DND-41 (cell line): ENCODE measurements around the gene KRTAP2-4.
"Not testable (repeated sequence)": the region's sequence is repeated elsewhere in the genome, so short reads cannot be mapped to it uniquely, and the experiment has no call there.

Source experiments
- ATAC-seq: fragments of 200-7000 bp; cut with Tn5 transposase; 3 replicates; pipeline ENCODE4 v1.9.1; 2021; ENCODE audit warnings: low read depth; ENCODE audit not compliant: insufficient read depth
- DNase-seq: peaks from one replicate; pipeline ENCODE4 v3.0.0-alpha.2; 2020
- H2AFZ ChIP-seq: 2 replicates; pipeline ENCODE4 v1.6.0; 2012; ENCODE audit warnings: low read depth, low read length
- H3K27ac ChIP-seq: 2 replicates; pipeline ENCODE4 v1.5.1; 2012; ENCODE audit warnings: low read length, inconsistent platforms
- H3K27me3 ChIP-seq: fragments of 200-600 bp; sonication (generic); 2 replicates; pipeline ENCODE4 v1.6.0; 2012; ENCODE audit warnings: low read length, mild to moderate bottlenecking, inconsistent platforms; ENCODE audit not compliant: insufficient read depth, poor library complexity
- H3K36me3 ChIP-seq: 2 replicates; pipeline ENCODE4 v1.5.1; 2012; ENCODE audit warnings: low read length, inconsistent platforms; ENCODE audit not compliant: insufficient read depth
- H3K4me1 ChIP-seq: 2 replicates; pipeline ENCODE4 v1.5.1; 2012; ENCODE audit warnings: mild to moderate bottlenecking, low read length; ENCODE audit not compliant: insufficient read depth
- H3K4me2 ChIP-seq: 2 replicates; pipeline ENCODE4 v1.6.0; 2012; ENCODE audit warnings: mild to moderate bottlenecking, moderate library complexity, low read length, inconsistent platforms; ENCODE audit not compliant: insufficient read depth
- H3K4me3 ChIP-seq, 2 experiments: fragments of 200-600 bp in 1 of 2; shearing (Covaris generic) in 1 of 2; 2 replicates each; pipeline ENCODE4 v1.5.1; 2012 to 2016; ENCODE audit warnings: inconsistent platforms in 2 of 2, low read length in 2 of 2, mild to moderate bottlenecking in 2 of 2, low read depth in 1 of 2, moderate library complexity in 1 of 2
- H3K79me2 ChIP-seq: 2 replicates; pipeline ENCODE4 v1.6.0; 2012; ENCODE audit warnings: low read length, inconsistent platforms; ENCODE audit not compliant: insufficient read depth
- H3K9ac ChIP-seq: 2 replicates; pipeline ENCODE4 v1.6.0; 2012; ENCODE audit warnings: low read depth, mild to moderate bottlenecking, inconsistent platforms, low read length, moderate library complexity
- H3K9me3 ChIP-seq: 2 replicates; pipeline ENCODE4 v1.5.1; 2012; ENCODE audit warnings: low read length, moderate library complexity, mild to moderate bottlenecking, inconsistent platforms; ENCODE audit not compliant: insufficient read depth, severe bottlenecking
- H4K20me1 ChIP-seq: 2 replicates; pipeline ENCODE4 v1.6.0; 2012; ENCODE audit warnings: low read length; ENCODE audit not compliant: insufficient read depth
- CTCF ChIP-seq: IDR thresholded peaks from 2 replicates; pipeline ENCODE4 v1.5.1; 2012; ENCODE audit warnings: borderline replicate concordance, low read length, moderate library complexity, mild to moderate bottlenecking; ENCODE audit not compliant: poor library complexity, severe bottlenecking; ENCODE audit errors: extremely low read depth
- EZH2 ChIP-seq: IDR thresholded peaks from 3 replicates; pipeline ENCODE4 v1.6.1; 2012; ENCODE audit warnings: borderline replicate concordance, low read depth, mild to moderate bottlenecking, moderate library complexity, low read length, inconsistent platforms; ENCODE audit not compliant: severe bottlenecking

The KRTAP2-4 gene

GRCh38 chr17:41058741-41059140 is 6.9 kb downstream of the KRTAP2-4 start:
- TF ChIP-seq EZH2 (no peak), CTCF (no peak)
- no peaks in the 10 kb centered on the region for H3K4me1 ChIP-seq
- H3K9me3 ChIP-seq = no peaks in the 10 kb centered on the region
- H3K4me3 ChIP-seq = no peak overlapping the region
- ATAC-seq (no peak), DNase-seq (no peak)
- no peak overlapping the region for H3K4me2 ChIP-seq
- H2AFZ ChIP-seq = no peak overlapping the region
- H3K36me3 ChIP-seq = no peaks in the 10 kb centered on the region
- H3K79me2 ChIP-seq = no peaks in the 10 kb centered on the region
- no peak overlapping the region for H3K9ac ChIP-seq
- H3K27ac ChIP-seq = no peak overlapping the region
- peaks cover 3% of the 10 kb centered on the region for H3K27me3 ChIP-seq
- no peaks in the 10 kb centered on the region for H4K20me1 ChIP-seq

- no peak overlapping the region for H3K4me3 ChIP-seq
- no peaks in the 10 kb centered on the region for H3K4me1 ChIP-seq
- no peak overlapping the region for H3K27ac ChIP-seq
- H3K79me2 ChIP-seq = no peaks in the 10 kb centered on the region
- no peaks in the 10 kb centered on the region for H3K36me3 ChIP-seq
- ATAC-seq (no peak), DNase-seq (no peak)
- no peak overlapping the region for H3K9ac ChIP-seq
- no peaks in the 10 kb centered on the region for H4K20me1 ChIP-seq
- H3K27me3 ChIP-seq = peaks cover 3% of the 10 kb centered on the region
- H3K9me3 ChIP-seq = no peaks in the 10 kb centered on the region
- H2AFZ ChIP-seq = no peak overlapping the region
- no peak overlapping the region for H3K4me2 ChIP-seq
- TF ChIP-seq CTCF (no peak), EZH2 (no peak)
Measured at GRCh38 chr17:41057547-41057946, 8.1 kb downstream of the KRTAP2-4 start.

GRCh38 chr17:41055130-41055529 is 10.5 kb downstream of the KRTAP2-4 start, which contains the start of gene KRTAP2-2:
Gene KRTAP2-2, minus strand, starts transcription at chr17:41055230. Its CDS starts 19 bp downstream, at chr17:41055211.
- not testable (repeated sequence) for H3K4me1 ChIP-seq, H3K4me2 ChIP-seq, H3K79me2 ChIP-seq, H3K9ac ChIP-seq, H2AFZ ChIP-seq, H3K9me3 ChIP-seq, DNase-seq, H3K4me3 ChIP-seq, H4K20me1 ChIP-seq, H3K27ac ChIP-seq, H3K27me3 ChIP-seq, ATAC-seq, H3K36me3 ChIP-seq

GRCh38 chr17:41054556-41054955 is 11.1 kb downstream of the KRTAP2-4 start:
- not testable (repeated sequence) for H3K36me3 ChIP-seq, H3K27ac ChIP-seq, H3K4me3 ChIP-seq, H3K4me1 ChIP-seq, DNase-seq, H3K4me2 ChIP-seq, H3K27me3 ChIP-seq, H3K9ac ChIP-seq, H4K20me1 ChIP-seq, H3K9me3 ChIP-seq, H3K79me2 ChIP-seq, H2AFZ ChIP-seq, ATAC-seq

GRCh38 chr17:41054025-41054424 is 11.7 kb downstream of the KRTAP2-4 start:
- Histone ChIP-seq H3K9me3 (no peaks in the 10 kb centered on the region), H3K79me2 (no peaks in the 10 kb centered on the region), H3K27me3 (peaks cover 8% of the 10 kb centered on the region), H3K9ac (no peak overlapping the region), H3K4me3 (no peak overlapping the region), H2AFZ (no peak overlapping the region), H3K4me1 (no peaks in the 10 kb centered on the region), H4K20me1 (no peaks in the 10 kb centered on the region), H3K4me2 (no peak overlapping the region), H3K36me3 (no peaks in the 10 kb centered on the region), H3K27ac (no peak overlapping the region)
- ATAC-seq (no peak), DNase-seq (no peak)
- no peak for TF ChIP-seq EZH2
- no peak for TF ChIP-seq CTCF
